Myometrial cell (primary cell): ENCODE measurements around the gene EIF3CL. TPM values are rescaled to one million over a fixed set of nuclear protein-coding genes. Genes with fewer than 3 reads are reported as not detected.

Experiments
- total RNA-seq: library from RNA; depleted of rRNA; stranded (reverse); fragments of >200 nt; gene quantifications from 2 replicates; pipeline ENCODE4 v1.2.3, GENCODE V29; 2015

EIF3CL gene
- total RNA-seq: 112 and 116 TPM in 2 replicates

GRCh38 chr16:28403220-28404072 lies at the start of gene EIF3CL:
TSS of gene EIF3CL (minus strand) at chr16:28403841. CDS start at chr16:28403618, 223 bp downstream.

GRCh38 chr16:28363408-28363807 lies 40.2 kb downstream of the EIF3CL start, which contains the start of gene NPIPB6:
TSS of gene NPIPB6 (minus strand) at chr16:28363508. CDS start at chr16:28362822, 686 bp downstream.

Other genes starting within 250 kb of the EIF3CL start
- gene XPO6, start 191.9 kb downstream of the EIF3CL start, total RNA-seq: 106 and 115 TPM in 2 replicates
- gene SBK1, start 111.3 kb downstream of the EIF3CL start, total RNA-seq: 0.58 TPM in 1 of 2 replicates, not detected in the other
- 0.71 TPM in 1 of 2 replicates, not detected in the other for gene NPIPB6, start 40.3 kb downstream of the EIF3CL start, total RNA-seq
- gene NPIPB7, start 68.5 kb upstream of the EIF3CL start, total RNA-seq: not detected in 2 replicates
- 16.1 and 19.0 TPM in 2 replicates for gene CLN3, start 88.2 kb upstream of the EIF3CL start, total RNA-seq
- gene APOBR, start 90.8 kb upstream of the EIF3CL start, total RNA-seq: not detected in 2 replicates
- not detected in 2 replicates for gene IL27, start 103.0 kb upstream of the EIF3CL start, total RNA-seq
- 28.7 and 29.1 TPM in 2 replicates for gene NUPR1, start 135.1 kb upstream of the EIF3CL start, total RNA-seq
- gene SGF29, start 150.1 kb upstream of the EIF3CL start, total RNA-seq: 11.2 and 14.7 TPM in 2 replicates
- gene SULT1A2, start 193.2 kb upstream of the EIF3CL start, total RNA-seq: 0.58 TPM in 1 of 2 replicates, not detected in the other
- 4.6 and 5.2 TPM in 2 replicates for gene SULT1A1, start 206.2 kb upstream of the EIF3CL start, total RNA-seq
- not detected in 2 replicates for gene NPIPB8, start 234.2 kb upstream of the EIF3CL start, total RNA-seq